ENCODE data around the gene ACAD10.

Gene ACAD10

DNA sequence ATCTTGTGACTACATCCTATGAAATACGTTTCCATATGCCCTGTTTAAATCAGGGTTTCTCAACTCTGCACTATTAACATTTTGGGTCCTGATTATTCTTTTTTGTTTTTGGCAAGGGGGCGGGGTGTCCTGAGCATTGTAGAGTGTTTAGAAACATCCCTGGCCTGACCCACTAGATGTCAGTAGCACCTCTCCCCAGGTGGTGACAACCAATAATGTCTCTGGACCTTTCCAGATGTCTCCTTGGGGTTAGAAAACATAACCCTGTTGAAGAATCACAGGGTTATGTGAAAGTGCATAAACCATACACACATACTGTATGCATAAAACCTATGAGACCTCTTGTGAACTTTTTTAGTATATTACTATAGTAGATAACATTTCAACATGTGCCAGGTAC is 1.4 kb downstream of the ACAD10 start:
- peak overlapping the region; percentile 95 for H3K4me3 ChIP-seq (ENCODE audit: low read depth, low read length)
- TF ChIP-seq, protein P1, sequence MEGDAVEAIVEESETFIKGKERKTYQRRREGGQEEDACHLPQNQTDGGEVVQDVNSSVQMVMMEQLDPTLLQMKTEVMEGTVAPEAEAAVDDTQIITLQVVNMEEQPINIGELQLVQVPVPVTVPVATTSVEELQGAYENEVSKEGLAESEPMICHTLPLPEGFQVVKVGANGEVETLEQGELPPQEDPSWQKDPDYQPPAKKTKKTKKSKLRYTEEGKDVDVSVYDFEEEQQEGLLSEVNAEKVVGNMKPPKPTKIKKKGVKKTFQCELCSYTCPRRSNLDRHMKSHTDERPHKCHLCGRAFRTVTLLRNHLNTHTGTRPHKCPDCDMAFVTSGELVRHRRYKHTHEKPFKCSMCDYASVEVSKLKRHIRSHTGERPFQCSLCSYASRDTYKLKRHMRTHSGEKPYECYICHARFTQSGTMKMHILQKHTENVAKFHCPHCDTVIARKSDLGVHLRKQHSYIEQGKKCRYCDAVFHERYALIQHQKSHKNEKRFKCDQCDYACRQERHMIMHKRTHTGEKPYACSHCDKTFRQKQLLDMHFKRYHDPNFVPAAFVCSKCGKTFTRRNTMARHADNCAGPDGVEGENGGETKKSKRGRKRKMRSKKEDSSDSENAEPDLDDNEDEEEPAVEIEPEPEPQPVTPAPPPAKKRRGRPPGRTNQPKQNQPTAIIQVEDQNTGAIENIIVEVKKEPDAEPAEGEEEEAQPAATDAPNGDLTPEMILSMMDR (IDR thresholded peaks at IDR 0.05; ENCODE audit: control insufficient read depth, extremely low read depth, insufficient read depth): peak; percentile 47; the same call in 1 of the 2 replicates
- DNase-seq (ENCODE audit: low read depth): no peak

DNA sequence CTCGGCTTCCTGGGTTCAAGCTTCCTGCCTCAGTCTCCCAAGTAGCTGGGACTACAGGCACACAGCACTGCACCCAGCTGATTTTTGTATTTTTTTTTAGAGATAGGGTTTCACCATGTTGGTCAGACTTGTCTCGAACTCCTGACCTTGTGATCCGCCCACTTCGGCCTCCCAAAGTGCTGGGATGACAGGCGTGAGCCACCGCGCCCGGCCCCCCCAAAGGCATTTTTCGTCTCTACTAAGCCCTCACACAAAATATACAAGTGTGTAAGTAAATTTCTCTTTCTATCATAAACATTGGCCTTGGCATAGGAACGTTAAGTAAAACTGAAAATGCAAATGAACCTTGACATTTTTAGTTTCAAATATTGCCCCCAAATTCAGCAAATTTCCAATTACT is 2.1 kb downstream of the ACAD10 start:
- H3K4me3 ChIP-seq (ENCODE audit: low read depth, low read length): no peak overlapping the region
- TF ChIP-seq, protein P1 (IDR thresholded peaks at IDR 0.05; ENCODE audit: control insufficient read depth, extremely low read depth, insufficient read depth): no peak
- DNase-seq (ENCODE audit: low read depth): no peak

DNA sequence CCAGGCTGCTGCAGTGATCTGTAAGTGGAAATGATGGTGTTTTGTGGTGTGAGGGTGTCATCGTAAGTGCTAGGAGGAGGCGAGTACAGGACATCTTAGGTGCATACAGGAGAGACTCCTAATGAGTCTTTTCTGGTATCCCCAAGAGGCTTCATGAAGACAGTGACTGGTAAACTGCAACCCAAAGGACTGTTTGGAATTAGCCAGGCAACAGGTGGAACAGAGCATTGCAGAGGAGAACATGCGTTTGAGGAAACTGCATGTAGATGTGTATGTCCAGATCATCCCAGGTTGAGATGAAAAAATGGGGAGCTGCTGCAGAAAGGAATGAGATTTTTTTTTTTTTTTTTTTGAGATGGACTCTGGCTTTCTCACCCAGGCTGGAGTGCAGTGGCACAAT is 5.4 kb downstream of the ACAD10 start:
- DNase-seq (ENCODE audit: low read depth): no peak
- TF ChIP-seq, protein P1 (IDR thresholded peaks at IDR 0.05; ENCODE audit: control insufficient read depth, extremely low read depth, insufficient read depth): no peak
- no peak overlapping the region for H3K4me3 ChIP-seq (ENCODE audit: low read depth, low read length)

DNA sequence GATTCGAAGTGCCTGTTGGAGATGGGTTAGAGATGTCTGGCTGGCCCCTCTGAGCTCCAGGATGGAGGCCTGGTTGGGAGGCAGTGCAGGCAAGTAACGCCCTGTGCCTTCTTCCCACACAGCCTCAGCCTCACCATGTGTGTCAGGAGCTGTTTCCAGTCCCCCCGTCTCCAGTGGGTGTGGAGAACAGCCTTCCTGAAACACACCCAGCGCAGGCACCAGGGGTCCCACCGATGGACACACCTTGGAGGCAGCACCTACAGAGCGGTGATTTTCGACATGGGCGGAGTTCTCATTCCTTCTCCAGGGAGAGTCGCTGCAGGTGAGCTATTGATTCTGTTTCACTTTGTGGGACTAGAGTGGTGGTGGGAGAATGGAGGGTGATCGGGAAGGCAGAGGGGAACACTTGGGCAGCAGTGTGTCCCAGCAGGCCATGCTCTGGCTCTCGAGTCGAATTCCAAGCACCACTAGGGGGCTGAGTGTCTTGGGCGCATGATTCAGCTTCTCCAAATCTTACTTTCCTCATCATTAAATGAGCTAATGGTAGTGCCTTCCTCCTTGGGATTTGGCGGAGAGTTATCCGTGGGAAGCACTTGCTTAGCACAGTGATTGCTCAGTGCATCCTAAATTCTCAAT is 6.8 kb downstream of the ACAD10 start:
- no peak for DNase-seq (ENCODE audit: low read depth)
- no peak overlapping the region for H3K4me3 ChIP-seq (ENCODE audit: low read depth, low read length)
- TF ChIP-seq, protein P1 (IDR thresholded peaks at IDR 0.05; ENCODE audit: control insufficient read depth, extremely low read depth, insufficient read depth): peak; percentile 20; the same call in 1 of the 2 replicates

DNA sequence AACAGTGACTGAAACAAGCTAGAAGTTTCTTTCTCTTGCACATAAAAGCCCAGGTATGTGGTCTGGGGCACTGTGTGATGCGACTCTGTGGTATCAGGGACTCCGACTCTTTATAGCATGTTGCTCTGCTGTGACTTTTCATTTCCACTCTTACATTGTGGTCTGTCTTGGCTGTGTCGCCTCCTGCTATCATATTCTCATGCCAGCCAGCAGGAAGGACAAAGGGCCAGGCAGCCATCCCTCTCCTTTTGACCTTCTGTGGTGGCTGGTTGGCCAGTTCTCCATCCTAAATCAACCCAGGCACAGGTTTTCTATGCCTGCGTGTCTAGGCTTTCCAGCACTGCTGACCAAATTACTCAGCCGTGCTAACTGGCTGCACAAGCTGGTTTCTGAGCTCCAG is 8.0 kb downstream of the ACAD10 start:
- DNase-seq (ENCODE audit: low read depth): no peak
- no peak overlapping the region for H3K4me3 ChIP-seq (ENCODE audit: low read depth, low read length)
- TF ChIP-seq, protein P1 (IDR thresholded peaks at IDR 0.05; ENCODE audit: control insufficient read depth, extremely low read depth, insufficient read depth): no peak

DNA sequence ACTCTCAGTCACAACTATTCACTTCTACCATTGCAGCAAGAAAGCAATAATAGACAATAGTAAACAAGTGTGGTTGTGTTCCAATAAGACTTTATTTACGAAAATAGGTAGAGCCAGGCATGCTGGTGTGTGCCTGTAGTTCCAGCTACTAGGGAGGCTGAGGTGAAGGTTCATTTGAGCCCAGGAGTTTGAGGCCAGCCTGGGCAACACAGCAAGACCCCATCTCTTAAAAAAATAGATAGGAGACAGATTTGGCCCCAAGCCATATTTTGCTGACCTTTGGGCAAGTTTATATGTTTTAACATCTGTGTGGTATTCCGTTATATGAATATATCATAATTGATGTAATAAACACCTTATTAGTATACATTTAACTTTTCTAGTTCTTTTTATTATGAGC is 14.1 kb downstream of the ACAD10 start:
- no peak overlapping the region for H3K4me3 ChIP-seq (ENCODE audit: low read depth, low read length)
- no peak for DNase-seq (ENCODE audit: low read depth)
- TF ChIP-seq, protein P1 (IDR thresholded peaks at IDR 0.05; ENCODE audit: control insufficient read depth, extremely low read depth, insufficient read depth): no peak

DNA sequence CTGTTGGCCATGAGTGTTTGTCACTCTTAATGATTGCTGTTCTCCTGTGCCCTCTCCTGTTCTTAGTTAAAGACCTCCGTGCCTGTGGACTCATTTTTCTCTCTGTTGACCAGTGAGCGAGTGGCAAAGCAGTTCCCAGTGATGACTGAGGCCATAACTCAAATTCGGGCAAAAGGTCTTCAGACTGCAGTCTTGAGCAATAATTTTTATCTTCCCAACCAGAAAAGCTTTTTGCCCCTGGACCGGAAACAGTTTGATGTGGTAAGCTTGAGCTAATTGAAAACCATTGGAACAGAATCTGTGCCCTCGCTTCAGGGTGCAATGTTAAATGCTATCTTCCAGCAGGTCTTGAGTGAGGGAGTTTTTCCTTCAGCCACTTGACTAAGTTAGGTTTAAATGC is 19.8 kb downstream of the ACAD10 start:
- H3K4me3 ChIP-seq (ENCODE audit: low read depth, low read length): no peak overlapping the region
- DNase-seq (ENCODE audit: low read depth): no peak
- TF ChIP-seq, protein P1 (IDR thresholded peaks at IDR 0.05; ENCODE audit: control insufficient read depth, extremely low read depth, insufficient read depth): no peak
